HG02852 (cell line): ENCODE measurements around the gene SLC39A5.
"Not testable (repeated sequence)": the region's sequence is repeated elsewhere in the genome, so short reads cannot be mapped to it uniquely, and the experiment has no call there.

Experiments used
- ATAC-seq: cut with Tn5 transposase; IDR thresholded peaks from one replicate; pipeline ENCODE4 v1.9.1; 2021; ENCODE audit warnings: mild to moderate bottlenecking, moderate library complexity; ENCODE audit not compliant: unreplicated experiment

SLC39A5 gene, protein sequence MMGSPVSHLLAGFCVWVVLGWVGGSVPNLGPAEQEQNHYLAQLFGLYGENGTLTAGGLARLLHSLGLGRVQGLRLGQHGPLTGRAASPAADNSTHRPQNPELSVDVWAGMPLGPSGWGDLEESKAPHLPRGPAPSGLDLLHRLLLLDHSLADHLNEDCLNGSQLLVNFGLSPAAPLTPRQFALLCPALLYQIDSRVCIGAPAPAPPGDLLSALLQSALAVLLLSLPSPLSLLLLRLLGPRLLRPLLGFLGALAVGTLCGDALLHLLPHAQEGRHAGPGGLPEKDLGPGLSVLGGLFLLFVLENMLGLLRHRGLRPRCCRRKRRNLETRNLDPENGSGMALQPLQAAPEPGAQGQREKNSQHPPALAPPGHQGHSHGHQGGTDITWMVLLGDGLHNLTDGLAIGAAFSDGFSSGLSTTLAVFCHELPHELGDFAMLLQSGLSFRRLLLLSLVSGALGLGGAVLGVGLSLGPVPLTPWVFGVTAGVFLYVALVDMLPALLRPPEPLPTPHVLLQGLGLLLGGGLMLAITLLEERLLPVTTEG

DNA sequence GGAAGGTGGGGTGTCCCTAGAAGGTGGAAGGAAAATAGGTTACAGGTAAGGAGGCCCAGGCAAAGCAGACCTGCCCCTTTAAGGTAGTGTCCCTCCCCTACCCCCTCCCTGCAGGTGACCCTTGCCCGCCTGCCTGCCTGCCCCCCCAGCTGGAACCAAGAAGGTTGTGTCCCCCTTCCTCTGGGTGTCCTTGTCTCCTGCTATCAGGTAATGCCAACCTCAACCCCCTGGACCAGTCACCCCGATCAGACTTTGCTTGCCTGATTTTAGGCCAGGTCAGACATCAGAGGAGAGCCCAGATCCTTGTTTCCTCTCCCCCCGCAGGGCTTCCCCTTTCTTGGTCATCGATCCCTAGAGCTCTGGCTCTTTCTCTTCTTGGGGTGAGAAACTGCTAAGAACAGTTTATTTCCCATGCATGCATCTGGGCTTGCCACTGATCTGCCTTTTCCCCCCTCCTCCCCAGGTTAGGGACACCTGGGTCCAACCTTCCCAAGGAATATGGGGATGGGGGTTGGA, at the start of gene SLC39A5:
SLC39A5 (plus strand) TSS at position 136 of the 516 bp plus-strand sequence. CDS start 1,224 bp downstream, outside the sequence.
- no peak for ATAC-seq

DNA sequence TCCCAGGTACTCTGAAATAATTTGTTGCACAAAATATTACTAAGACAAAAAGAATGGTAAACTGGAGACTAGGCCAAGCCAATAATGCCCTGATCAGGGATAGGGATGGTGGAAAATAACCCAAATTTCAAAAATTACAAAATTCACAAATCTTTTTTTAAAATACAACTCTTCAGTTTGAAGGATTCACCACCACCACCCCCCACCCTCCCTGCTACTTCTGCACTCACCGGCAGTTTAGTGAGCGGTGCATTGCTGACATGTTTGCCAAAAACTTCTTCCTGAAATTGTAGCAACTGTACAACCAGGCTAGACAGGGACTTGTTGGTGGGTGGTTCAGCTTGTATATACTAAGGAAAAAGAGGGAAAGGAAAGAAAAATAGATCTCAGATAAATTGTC, 42.9 kb upstream of the SLC39A5 start:
- ATAC-seq = no peak

GRCh38 chr12:56188131-56188777, 41.6 kb upstream of the SLC39A5 start:
- ATAC-seq = no peak

DNA sequence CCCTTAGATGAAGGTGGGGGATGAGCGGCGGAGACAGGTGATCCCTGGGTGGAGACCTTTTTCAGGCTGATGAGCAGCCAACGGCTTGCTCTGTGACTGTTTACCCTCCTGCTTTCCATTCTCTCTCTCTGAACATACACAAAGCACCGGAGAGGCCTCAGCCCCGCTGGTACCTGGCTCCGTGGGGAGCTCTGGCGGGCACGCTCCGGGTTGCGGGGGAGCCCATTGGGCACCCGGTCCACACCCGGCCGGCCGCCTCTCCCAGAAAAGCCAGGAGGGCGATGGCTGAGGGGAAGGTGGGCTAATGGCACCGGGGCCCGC, 41.1 kb upstream of the SLC39A5 start:
- ATAC-seq = no peak

GRCh38 chr12:56189099-56189917, 40.5 kb upstream of the SLC39A5 start, which contains the start of gene SMARCC2:
Gene SMARCC2, minus strand, starts transcription at chr12:56189483. Its CDS starts 22 bp downstream, at chr12:56189461.
- ATAC-seq = peak; percentile 69

GRCh38 chr12:56189918-56190694, 39.7 kb upstream of the SLC39A5 start:
- ATAC-seq = peak; percentile 41

GRCh38 chr12:56190695-56191155, 39.1 kb upstream of the SLC39A5 start:
- no peak for ATAC-seq

DNA sequence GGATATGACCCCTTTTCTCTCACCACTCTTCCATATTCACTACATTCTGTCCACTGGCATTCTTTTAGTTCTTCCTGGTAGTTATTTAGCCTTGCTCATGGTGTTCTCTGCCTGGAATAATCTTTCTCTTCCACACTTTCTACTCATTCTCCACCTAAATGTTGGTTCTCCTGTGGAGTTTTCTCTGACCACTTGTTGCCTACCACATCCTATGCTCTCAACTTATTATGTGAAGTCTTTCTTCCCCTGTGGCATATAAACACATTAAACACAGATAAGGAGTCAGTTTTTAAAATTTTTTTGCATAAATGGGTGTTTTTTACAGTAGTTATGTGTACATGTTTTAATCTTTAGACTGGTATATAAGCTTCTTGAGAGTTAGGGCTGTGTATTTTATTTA, 37.3 kb upstream of the SLC39A5 start:
- ATAC-seq = no peak

- ATAC-seq = no peak
Measured at GRCh38 chr12:56193025-56193578, 36.7 kb upstream of the SLC39A5 start.

- not testable (repeated sequence) for ATAC-seq
Measured at GRCh38 chr12:56196818-56197550, 32.9 kb upstream of the SLC39A5 start.

- ATAC-seq = no peak
Measured at GRCh38 chr12:56197921-56198635, 31.8 kb upstream of the SLC39A5 start.

GRCh38 chr12:56198836-56199235, 31.0 kb upstream of the SLC39A5 start:
- ATAC-seq = no peak

DNA sequence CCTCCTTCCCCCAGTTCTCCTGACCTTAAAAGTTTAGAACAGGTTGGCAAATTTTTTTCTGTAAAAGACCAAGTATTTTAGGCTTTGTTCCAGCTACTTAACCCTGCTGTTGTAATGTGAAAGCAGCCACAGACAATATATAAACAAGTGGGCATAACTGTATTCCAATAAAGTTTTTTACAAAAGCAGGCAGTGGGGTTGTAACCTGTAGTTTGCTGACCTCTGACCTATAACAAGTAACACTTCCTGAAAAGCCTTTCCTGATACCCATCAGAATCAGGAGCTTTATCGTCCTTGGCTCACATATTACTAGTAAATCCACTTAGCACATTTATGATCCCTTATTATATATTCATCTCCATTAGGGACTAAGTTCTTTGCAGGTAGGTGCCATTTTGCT, 27.5 kb upstream of the SLC39A5 start:
- no peak for ATAC-seq

DNA sequence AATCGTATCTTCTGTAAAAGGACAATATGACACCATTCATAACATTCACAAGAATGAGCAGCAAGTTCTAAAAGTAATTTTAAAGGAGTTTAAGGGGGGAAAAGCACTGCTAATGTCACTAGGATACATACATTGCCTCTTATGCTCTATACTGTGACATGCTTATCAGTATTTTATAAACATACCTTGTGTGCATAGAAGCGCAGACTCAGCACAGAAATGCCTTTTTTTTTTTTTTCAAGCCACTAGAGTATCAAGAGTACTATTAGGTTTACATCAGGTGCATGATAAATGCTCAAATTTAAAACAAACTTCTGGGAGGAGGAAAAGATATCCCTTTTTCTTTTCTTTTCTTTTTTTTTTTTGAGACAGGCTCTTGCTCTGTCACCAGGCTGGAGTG, 27.0 kb upstream of the SLC39A5 start:
- ATAC-seq = no peak

GRCh38 chr12:56204275-56204674, 25.6 kb upstream of the SLC39A5 start:
- no peak for ATAC-seq

- ATAC-seq = no peak
Measured at GRCh38 chr12:56205445-56205844, 24.4 kb upstream of the SLC39A5 start.

GRCh38 chr12:56206452-56207166, 23.2 kb upstream of the SLC39A5 start:
- no peak for ATAC-seq

DNA sequence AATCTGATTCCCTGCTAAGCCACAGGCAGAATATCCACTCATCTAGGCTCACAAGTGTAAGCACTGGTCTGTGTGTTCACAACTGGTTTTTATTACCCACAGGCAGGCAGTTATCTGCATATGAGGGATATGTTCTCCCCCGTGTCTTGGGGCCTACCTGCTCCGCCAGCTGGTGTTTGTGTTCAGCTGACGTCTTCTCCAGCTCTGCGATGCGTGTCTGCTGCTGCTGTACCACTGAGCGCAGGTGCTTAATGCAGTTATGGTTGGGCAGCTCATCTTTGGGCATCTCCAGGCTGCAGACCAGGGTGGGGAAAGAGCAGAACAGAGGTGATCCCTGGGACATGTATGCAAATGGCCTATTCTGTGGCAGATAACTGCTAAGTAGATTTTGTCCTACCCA, 21.8 kb upstream of the SLC39A5 start:
- ATAC-seq = no peak
